Activated CD4-positive, alpha-beta T cell treated with anti-CD3 and anti-CD28 coated beads for 36 hours (primary cell): ENCODE measurements around the gene RASGRP1. TPM values are rescaled to one million over a fixed set of nuclear protein-coding genes. Genes with fewer than 3 reads are reported as not detected.
"Not testable (repeated sequence)": the region's sequence is repeated elsewhere in the genome, so short reads cannot be mapped to it uniquely, and the experiment has no call there.

Experiments used
- ATAC-seq: fragments of 200-7000 bp; cut with Tn5 transposase; one replicate; pipeline ENCODE4 v1.10.0; 2021; ENCODE audit warnings: mild to moderate bottlenecking, moderate library complexity
- CTCF ChIA-PET: fragments of 350-600 bp; sonication (Branson Sonifier 250); formaldehyde crosslinking; loops from one replicate; lab custom pipeline; 2021; ENCODE audit warnings: antibody characterized with exemption; lab: Charles Lee
- POLR2A ChIA-PET: fragments of 350-600 bp; sonication (Branson Sonifier 250); formaldehyde crosslinking; loops from one replicate; lab custom pipeline; 2021; ENCODE audit warnings: antibody characterized with exemption, inconsistent platforms; lab: Charles Lee
- DNase-seq: peaks from one replicate; pipeline ENCODE4 v3.0.0-alpha.2; 2020
- H3K27ac Mint-ChIP-seq: one replicate; pipeline ENCODE4 v1.8.0; 2021; ENCODE audit warnings: mixed read lengths
- H3K27me3 Mint-ChIP-seq: one replicate; pipeline ENCODE4 v1.8.0; 2021; ENCODE audit warnings: mixed read lengths
- H3K36me3 Mint-ChIP-seq: one replicate; pipeline ENCODE4 v1.8.0; 2021; ENCODE audit warnings: low read depth, mixed read lengths
- H3K4me1 Mint-ChIP-seq: one replicate; pipeline ENCODE4 v1.8.0; 2021; ENCODE audit warnings: mixed read lengths
- H3K4me3 Mint-ChIP-seq: one replicate; pipeline ENCODE4 v1.8.0; 2021; ENCODE audit warnings: mild to moderate bottlenecking, moderate library complexity, mixed read lengths
- H3K9me3 Mint-ChIP-seq: one replicate; pipeline ENCODE4 v1.8.0; 2021; ENCODE audit warnings: low read depth, mixed read lengths
- intact Hi-C, 2 experiments: fragments of 100-400 bp; cut with DNase I in 1 of 2; cut with micrococcal nuclease in 1 of 2; formaldehyde crosslinking; loops; one replicate each; pipeline versions ENCODE4 v1.14.2 to v1.15.1; 2022 to 2024; cut with DNase I, micrococcal nuclease
- total RNA-seq, 2 experiments: library from RNA; stranded (reverse); gene quantifications; one replicate each; pipeline ENCODE4 v1.2.3, GENCODE V29; 2021

Gene RASGRP1
- total RNA-seq, 2 experiments from 2014 or later, result 102 to 120 TPM

DNA sequence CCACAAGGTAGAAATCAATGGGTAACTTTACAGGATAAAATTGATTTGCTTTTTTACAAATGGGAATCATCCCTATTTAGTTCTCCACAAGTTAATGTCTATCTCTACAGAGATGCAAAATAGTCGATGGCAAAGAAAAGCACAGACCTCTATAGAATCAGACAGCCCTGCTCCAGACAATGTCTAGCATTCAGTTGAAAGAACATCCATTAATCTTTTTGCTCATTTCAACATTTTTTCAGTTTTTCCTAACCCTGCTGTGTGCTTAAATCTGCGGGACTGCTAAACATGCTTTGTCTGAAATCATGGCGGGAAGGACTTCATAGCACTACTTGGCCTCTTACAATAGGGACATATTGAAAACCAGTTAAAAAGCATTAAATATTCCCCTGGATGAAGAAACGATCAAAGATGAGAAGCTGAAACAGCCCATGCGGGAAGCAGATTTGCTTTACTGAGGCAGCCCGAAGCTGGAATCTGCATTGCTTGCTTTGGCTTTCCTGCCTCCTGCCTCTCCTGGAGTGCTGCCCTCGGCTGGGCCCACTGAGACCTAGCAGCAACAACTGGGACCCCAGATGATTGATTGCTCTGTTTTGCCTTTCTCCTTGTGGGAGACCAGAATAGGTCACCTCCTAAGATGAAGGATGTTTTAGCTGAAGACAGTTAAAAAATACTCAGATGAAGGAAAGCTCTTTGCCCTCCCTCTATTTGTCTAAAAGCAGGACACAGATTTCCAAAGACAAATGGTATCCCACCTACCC, 38.5 kb upstream of the RASGRP1 start:
- ChIA-PET CTCF (interaction anchor here (0.7 to 1.6 kb wide), 8 partner anchors 8 to 84 kb away, joined by 3 to 5 read pairs (median 3); partner anchors contain the start of gene RASGRP1), POLR2A (interaction anchor here (0.7 kb wide), 2 partner anchors 8 to 80 kb away, joined by 4 to 8 read pairs; no protein-coding TSS in a partner anchor)
- DNase-seq, result no peak
- Mint-ChIP-seq H3K27me3 (no peaks in the 10 kb centered on the region), H3K4me1 (peaks cover 24% of the 10 kb centered on the region), H3K4me3 (no peak overlapping the region), H3K36me3 (no peaks in the 10 kb centered on the region), H3K9me3 (no peaks in the 10 kb centered on the region), H3K27ac (no peak overlapping the region)
- intact Hi-C loops, result no loop called here
- ATAC-seq, result no peak

GRCh38 chr15:38600236-38600635, 35.6 kb upstream of the RASGRP1 start:
- intact Hi-C loops, result no loop called here
- ATAC-seq (no peak), DNase-seq (no peak)
- ChIA-PET POLR2A (no interaction called here), CTCF (interaction anchor here (0.7 to 0.9 kb wide), 2 partner anchors 48 to 101 kb away, joined by 3 read pairs; no protein-coding TSS in a partner anchor)
- H3K4me3 Mint-ChIP-seq, result no peak overlapping the region
- H3K27ac Mint-ChIP-seq, result no peak overlapping the region
- H3K9me3 Mint-ChIP-seq, result no peaks in the 10 kb centered on the region
- peaks cover 5% of the 10 kb centered on the region for H3K4me1 Mint-ChIP-seq
- H3K27me3 Mint-ChIP-seq, result no peaks in the 10 kb centered on the region
- no peaks in the 10 kb centered on the region for H3K36me3 Mint-ChIP-seq

DNA sequence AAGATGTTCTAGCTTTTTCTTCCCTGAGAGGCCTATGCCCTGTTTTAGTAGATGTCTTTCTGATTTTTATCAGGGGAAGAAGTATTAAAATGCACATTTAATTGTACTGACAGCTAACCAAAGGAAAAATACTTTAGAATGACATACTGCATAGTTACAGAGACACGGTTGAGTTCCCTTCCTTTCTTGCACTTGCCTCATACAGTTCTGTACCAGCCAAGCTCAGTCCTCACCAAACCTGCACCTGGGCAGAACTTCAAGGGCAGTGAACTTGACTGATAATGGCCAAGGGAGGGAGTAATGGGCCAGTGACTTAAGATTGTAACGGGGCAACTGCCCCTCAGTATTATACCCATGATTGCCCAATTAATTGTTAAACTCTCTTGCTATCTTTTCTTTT, 34.1 kb upstream of the RASGRP1 start:
- no peak for ATAC-seq
- Mint-ChIP-seq H3K27me3 (no peaks in the 10 kb centered on the region), H3K4me1 (peaks cover 2% of the 10 kb centered on the region), H3K36me3 (no peaks in the 10 kb centered on the region), H3K4me3 (no peak overlapping the region), H3K9me3 (no peaks in the 10 kb centered on the region), H3K27ac (no peak overlapping the region)
- DNase-seq, result no peak
- POLR2A ChIA-PET, result interaction anchor here (1.0 kb wide), 1 partner anchor 35 kb away, joined by 3 read pairs; no protein-coding TSS in a partner anchor
- intact Hi-C loops, result no loop called here
- CTCF ChIA-PET, result interaction anchor here (0.7 to 2.0 kb wide), 5 partner anchors 10 to 1196 kb away, joined by 3 to 9 read pairs (median 5); no protein-coding TSS in a partner anchor

DNA sequence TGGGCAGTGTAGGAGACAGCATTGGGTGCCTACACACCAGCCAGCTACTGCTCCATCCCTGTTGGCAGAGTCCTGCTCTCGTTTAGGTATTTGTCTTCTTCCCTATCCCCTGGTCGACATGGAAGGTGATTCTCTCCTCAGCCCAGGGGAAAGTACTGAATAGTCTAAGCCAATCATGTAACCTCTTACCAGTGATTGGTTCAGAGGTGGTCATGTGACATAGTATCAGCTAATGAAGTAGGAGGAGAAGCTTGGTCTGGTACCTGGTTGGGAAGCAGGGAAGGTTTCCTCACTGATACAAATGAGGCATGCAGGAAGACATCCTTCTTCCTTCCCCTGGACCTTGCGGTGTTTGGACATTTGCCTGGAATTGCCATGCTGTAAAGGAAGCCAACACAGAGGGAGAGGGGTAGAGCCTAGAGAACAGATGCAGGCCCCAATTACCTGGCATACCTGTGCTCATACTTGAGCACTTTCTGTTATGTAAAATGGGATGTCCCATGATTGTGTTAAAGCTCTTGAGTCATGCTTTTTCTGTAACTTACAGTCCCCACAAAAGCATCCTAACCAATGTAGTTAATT, 32.7 kb upstream of the RASGRP1 start:
- intact Hi-C loops, result no loop called here
- Mint-ChIP-seq H3K36me3 (no peaks in the 10 kb centered on the region), H3K9me3 (no peaks in the 10 kb centered on the region), H3K4me3 (no peak overlapping the region), H3K27me3 (no peaks in the 10 kb centered on the region), H3K4me1 (peaks cover 2% of the 10 kb centered on the region), H3K27ac (no peak overlapping the region)
- POLR2A ChIA-PET, result interaction anchor here (0.6 kb wide), 1 partner anchor 944 kb away, joined by 3 read pairs; no protein-coding TSS in a partner anchor
- no peak for ATAC-seq
- DNase-seq, result no peak
- CTCF ChIA-PET, result interaction anchor here (1.1 kb wide), 1 partner anchor 14 kb away, joined by 3 read pairs; no protein-coding TSS in a partner anchor

DNA sequence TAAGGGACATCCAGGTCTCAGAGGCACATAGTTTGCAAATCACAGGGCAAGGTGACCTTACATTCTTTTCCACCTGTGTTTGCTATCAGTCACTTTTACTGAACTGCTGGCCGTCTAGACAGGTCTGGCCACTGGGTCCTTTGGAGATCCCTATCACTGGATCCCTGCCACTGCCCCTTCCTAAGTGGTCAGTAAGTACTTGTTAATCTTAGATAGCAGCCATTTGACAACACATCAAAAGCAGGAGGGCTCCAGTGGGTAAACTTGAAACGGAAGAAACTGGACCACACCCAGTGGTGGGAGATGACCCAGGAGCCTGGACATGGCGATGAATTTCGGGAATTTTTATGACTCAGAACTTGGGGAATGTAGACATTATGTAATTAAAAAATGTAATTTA, 28.9 kb upstream of the RASGRP1 start:
- no peaks in the 10 kb centered on the region for H3K36me3 Mint-ChIP-seq
- intact Hi-C loops, result no loop called here
- DNase-seq, result no peak
- no peaks in the 10 kb centered on the region for H3K9me3 Mint-ChIP-seq
- no peaks in the 10 kb centered on the region for H3K27me3 Mint-ChIP-seq
- ChIA-PET CTCF (no interaction called here), POLR2A (no interaction called here)
- H3K27ac Mint-ChIP-seq, result no peak overlapping the region
- H3K4me3 Mint-ChIP-seq, result no peak overlapping the region
- peaks cover 17% of the 10 kb centered on the region for H3K4me1 Mint-ChIP-seq
- no peak for ATAC-seq

GRCh38 chr15:38589502-38589901, 24.9 kb upstream of the RASGRP1 start:
- Mint-ChIP-seq H3K4me1 (peaks cover 37% of the 10 kb centered on the region), H3K36me3 (no peaks in the 10 kb centered on the region), H3K4me3 (no peak overlapping the region), H3K27ac (peak overlapping the region; percentile 72), H3K27me3 (no peaks in the 10 kb centered on the region), H3K9me3 (peaks cover 9% of the 10 kb centered on the region)
- intact Hi-C loops, result loop anchor here in 1 of 2 experiments (1.0 kb wide), 2 partner anchors 20 to 25 kb away; partner anchors contain the start of gene RASGRP1
- CTCF ChIA-PET, result interaction anchor here (0.6 to 2.1 kb wide), 4 partner anchors 26 to 118 kb away, joined by 3 to 7 read pairs (median 4); no protein-coding TSS in a partner anchor
- DNase-seq (peak; percentile 57), ATAC-seq (peak; percentile 92)
- POLR2A ChIA-PET, result interaction anchor here (0.6 to 1.9 kb wide), 2 partner anchors 22 to 75 kb away, joined by 3 to 8 read pairs; no protein-coding TSS in a partner anchor

DNA sequence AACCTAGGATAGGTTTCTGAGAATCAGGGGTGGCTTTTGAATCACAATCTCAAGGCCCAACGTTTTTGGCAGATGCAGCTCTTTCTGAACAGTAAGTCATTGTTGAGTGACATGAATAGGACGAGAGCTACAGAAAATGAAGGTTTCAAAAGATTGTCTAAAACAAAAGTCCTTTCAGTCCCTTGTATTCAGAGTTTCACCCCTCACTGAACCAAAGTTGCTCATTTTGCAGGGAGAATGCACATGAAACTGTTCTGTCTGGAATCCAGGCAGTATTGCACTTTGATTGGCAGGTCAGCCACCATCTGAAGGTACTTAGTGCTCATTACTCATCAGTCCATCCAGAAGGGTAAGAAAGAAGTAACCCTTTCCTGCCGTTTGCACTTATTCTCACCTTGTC, 24.1 kb upstream of the RASGRP1 start:
- ChIA-PET POLR2A (interaction anchor here (1.9 kb wide), 1 partner anchor 23 kb away, joined by 8 read pairs; no protein-coding TSS in a partner anchor), CTCF (interaction anchor here (0.6 to 2.1 kb wide), 4 partner anchors 64 to 237 kb away, joined by 3 to 7 read pairs (median 4); no protein-coding TSS in a partner anchor)
- intact Hi-C loops, result loop anchor here in 1 of 2 experiments (1.0 kb wide), 2 partner anchors 21 to 24 kb away; partner anchors contain the start of gene RASGRP1
- DNase-seq, result no peak
- Mint-ChIP-seq H3K9me3 (peaks cover 9% of the 10 kb centered on the region), H3K4me1 (peaks cover 35% of the 10 kb centered on the region), H3K27me3 (no peaks in the 10 kb centered on the region), H3K27ac (peak overlapping the region; percentile 63), H3K4me3 (no peak overlapping the region), H3K36me3 (no peaks in the 10 kb centered on the region)
- ATAC-seq, result peak; percentile 28

DNA sequence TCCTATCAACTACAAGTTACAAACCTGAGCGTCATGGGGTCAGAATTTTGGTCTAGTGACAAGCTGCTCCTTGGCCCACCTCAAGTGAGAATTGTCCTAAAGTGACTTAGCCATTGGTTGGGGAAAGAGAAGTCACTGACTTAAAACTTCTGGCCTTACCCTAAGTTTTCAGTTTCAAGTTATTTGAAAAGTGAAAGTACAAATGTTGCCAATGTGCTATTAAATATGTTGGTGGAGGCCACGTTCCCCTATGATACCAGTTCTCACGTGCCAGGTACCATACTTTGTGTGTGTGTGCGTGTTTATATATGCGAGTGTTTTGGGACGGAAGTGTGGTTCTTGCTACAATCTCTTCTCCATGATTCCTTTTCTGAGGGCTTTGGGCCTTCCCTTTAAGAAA, 22.6 kb upstream of the RASGRP1 start:
- no peaks in the 10 kb centered on the region for H3K27me3 Mint-ChIP-seq
- peak; percentile 26 for DNase-seq
- H3K27ac Mint-ChIP-seq, result peak overlapping the region; percentile 74
- peak overlapping the region; percentile 4 for H3K4me3 Mint-ChIP-seq
- peaks cover 35% of the 10 kb centered on the region for H3K4me1 Mint-ChIP-seq
- no peaks in the 10 kb centered on the region for H3K36me3 Mint-ChIP-seq
- H3K9me3 Mint-ChIP-seq, result peaks cover 10% of the 10 kb centered on the region
- intact Hi-C loops, result no loop called here
- CTCF ChIA-PET, result interaction anchor here (0.6 to 1.7 kb wide), 7 partner anchors 10 to 103 kb away, joined by 3 to 7 read pairs (median 4); no protein-coding TSS in a partner anchor
- POLR2A ChIA-PET, result interaction anchor here (1.3 kb wide), 1 partner anchor 25 kb away, joined by 4 read pairs; no protein-coding TSS in a partner anchor
- ATAC-seq, result peak; percentile 59

- H3K4me3 Mint-ChIP-seq, ATAC-seq, H3K36me3 Mint-ChIP-seq, H3K27ac Mint-ChIP-seq, H3K27me3 Mint-ChIP-seq, POLR2A ChIA-PET, DNase-seq, CTCF ChIA-PET, intact Hi-C loops: not testable (repeated sequence)
- Mint-ChIP-seq H3K9me3 (peaks cover 12% of the 10 kb centered on the region), H3K4me1 (peaks cover 35% of the 10 kb centered on the region)
Measured at GRCh38 chr15:38586005-38586404, 21.4 kb upstream of the RASGRP1 start.

DNA sequence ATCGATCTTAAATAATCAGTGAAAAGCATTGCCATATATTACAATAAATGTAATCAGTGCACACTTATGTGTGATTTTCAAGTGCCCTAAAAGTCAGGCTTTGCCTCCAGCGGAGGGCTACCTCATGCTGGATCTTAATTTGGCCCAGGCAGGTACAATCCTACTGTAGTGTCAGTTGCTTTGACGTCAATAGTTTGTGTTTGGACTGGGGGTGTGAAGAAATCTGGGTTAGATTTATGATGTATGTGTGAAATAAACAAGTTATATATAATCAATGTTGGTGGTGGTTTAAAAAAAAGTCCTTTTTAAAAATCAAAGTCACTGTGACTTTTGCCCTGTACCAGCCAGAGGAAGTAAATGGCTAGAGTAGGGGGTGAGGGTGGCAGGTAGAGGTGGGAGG, 14.0 kb upstream of the RASGRP1 start:
- Mint-ChIP-seq H3K9me3 (peaks cover 3% of the 10 kb centered on the region), H3K4me1 (peaks cover 27% of the 10 kb centered on the region), H3K36me3 (peaks cover 2% of the 10 kb centered on the region), H3K27me3 (no peaks in the 10 kb centered on the region), H3K27ac (no peak overlapping the region), H3K4me3 (no peak overlapping the region)
- ChIA-PET CTCF (interaction anchor here (1.6 kb wide), 1 partner anchor 15 kb away, joined by 3 read pairs; no protein-coding TSS in a partner anchor), POLR2A (no interaction called here)
- DNase-seq, result no peak
- ATAC-seq, result no peak
- intact Hi-C loops, result no loop called here
